Activated effector memory CD4-positive, alpha-beta T cell treated with anti-CD3 and anti-CD28 coated beads, Interleukin-2, amount 50 U/mL, for 16 hours (primary cell): Measurements from ENCODE around the gene TP53I11.
A peak's percentile ranks its signal among the peaks of the same experiment; 100 is the strongest.

Experiments
- DNase-seq: peaks from one replicate; pipeline ENCODE4 v3.0.0-alpha.2; 2020

TP53I11 gene

GRCh38 chr11:44938066-44938691, 12.5 kb downstream of the TP53I11 start:
- DNase-seq, result no peak

GRCh38 chr11:44936951-44937543, 13.6 kb downstream of the TP53I11 start:
- no peak for DNase-seq

- DNase-seq, result peak; percentile 93
These were observed 14.2 kb downstream of the TP53I11 start for GRCh38 chr11:44936525-44936924.

- no peak for DNase-seq
These were observed 15.9 kb downstream of the TP53I11 start for GRCh38 chr11:44934735-44935250.

GRCh38 chr11:44934110-44934509, 16.6 kb downstream of the TP53I11 start:
- no peak for DNase-seq

GRCh38 chr11:44931466-44931865, 19.2 kb downstream of the TP53I11 start:
- no peak for DNase-seq

- DNase-seq, result no peak
These were observed 19.9 kb downstream of the TP53I11 start for GRCh38 chr11:44930588-44931302.

GRCh38 chr11:44928816-44929215, 21.9 kb downstream of the TP53I11 start:
- DNase-seq, result no peak

GRCh38 chr11:44928144-44928543, 22.5 kb downstream of the TP53I11 start:
- DNase-seq, result no peak

- peak; percentile 86 for DNase-seq
These were observed 23.5 kb downstream of the TP53I11 start for GRCh38 chr11:44927174-44927661.

GRCh38 chr11:44926036-44926435, 24.6 kb downstream of the TP53I11 start:
- no peak for DNase-seq

GRCh38 chr11:44923806-44924205, 26.9 kb downstream of the TP53I11 start:
- DNase-seq, result no peak

GRCh38 chr11:44923115-44923514, 27.6 kb downstream of the TP53I11 start:
- DNase-seq, result no peak

GRCh38 chr11:44920451-44920850, 30.2 kb downstream of the TP53I11 start:
- no peak for DNase-seq

- no peak for DNase-seq
These were observed 32.9 kb downstream of the TP53I11 start for GRCh38 chr11:44917741-44918140.

- DNase-seq, result no peak
These were observed 33.8 kb downstream of the TP53I11 start for GRCh38 chr11:44916801-44917385.

- no peak for DNase-seq
These were observed 34.4 kb downstream of the TP53I11 start for GRCh38 chr11:44916331-44916730.

GRCh38 chr11:44915621-44916020, 35.1 kb downstream of the TP53I11 start:
- no peak for DNase-seq

- no peak for DNase-seq
These were observed 35.7 kb downstream of the TP53I11 start for GRCh38 chr11:44915004-44915403.

GRCh38 chr11:44914105-44914504, 36.6 kb downstream of the TP53I11 start:
- DNase-seq, result no peak

GRCh38 chr11:44913502-44913901, 37.2 kb downstream of the TP53I11 start:
- no peak for DNase-seq

- DNase-seq, result no peak
These were observed 38.3 kb downstream of the TP53I11 start for GRCh38 chr11:44912270-44912987.
